GM12878 (cell line): ENCODE results near the gene RXFP3.

Experiments
- ELK1 ChIP-seq: IDR thresholded peaks from 2 replicates; pipeline ENCODE4 v1.6.1; 2012; ENCODE audit warnings: low read depth, low read length, improper control_type of control experiment
- EZH2 ChIP-seq: IDR thresholded peaks from 2 replicates; pipeline ENCODE4 v1.6.1; 2012; ENCODE audit warnings: low read depth, mild to moderate bottlenecking, control low read depth, inconsistent platforms, low read length, borderline replicate concordance; ENCODE audit not compliant: control insufficient read depth
- JUND ChIP-seq: IDR thresholded peaks from 2 replicates; pipeline ENCODE4 v1.6.1; 2012; ENCODE audit warnings: low read depth, mild to moderate bottlenecking, low read length, improper control_type of control experiment, moderate library complexity
- NR2F1 ChIP-seq: fragments of 450-650 bp; conservative IDR thresholded peaks from 2 replicates; pipeline ENCODE4 v1.6.1; 2017; ENCODE audit warnings: mild to moderate bottlenecking
- POLR2AphosphoS5 ChIP-seq: IDR thresholded peaks from 2 replicates; pipeline ENCODE4 v1.6.1; 2011; ENCODE audit warnings: mild to moderate bottlenecking, low read length, inconsistent platforms
- RFX5 ChIP-seq: IDR thresholded peaks from 2 replicates; pipeline ENCODE4 v1.6.1; 2011; ENCODE audit warnings: low read depth, low read length, improper control_type of control experiment
- SMC3 ChIP-seq: IDR thresholded peaks from 2 replicates; pipeline ENCODE4 v1.6.1; 2011; ENCODE audit warnings: low read length, improper control_type of control experiment, borderline replicate concordance
- TARDBP ChIP-seq: IDR thresholded peaks from 2 replicates; pipeline ENCODE4 v1.6.1; 2016; ENCODE audit warnings: borderline replicate concordance
- TF ChIP-seq, protein P1 (sequence below), 3 experiments: IDR thresholded peaks in 2 of 3; conservative IDR thresholded peaks in 1 of 3; 2 replicates each; pipeline ENCODE4 v1.5.1; 2011; ENCODE audit warnings: low read depth in 3 of 3, low read length in 3 of 3, mild to moderate bottlenecking in 3 of 3, control low read depth in 2 of 3, moderate library complexity in 2 of 3, inconsistent platforms in 1 of 3, mixed read lengths in 1 of 3; ENCODE audit not compliant: control insufficient read depth in 2 of 3, insufficient read depth in 1 of 3; ENCODE audit errors: extremely low read depth in 1 of 3
- TF ChIP-seq, protein P2 (sequence below): IDR thresholded peaks from 2 replicates; pipeline ENCODE4 v1.6.1; 2011; ENCODE audit warnings: borderline replicate concordance, low read depth, mild to moderate bottlenecking, moderate library complexity, low read length; ENCODE audit not compliant: insufficient read depth, poor library complexity, severe bottlenecking
- TF ChIP-seq, protein P3 (sequence below): IDR thresholded peaks from 2 replicates; pipeline ENCODE4 v1.6.1; 2012; ENCODE audit warnings: low read depth, low read length, improper control_type of control experiment

DNA sequence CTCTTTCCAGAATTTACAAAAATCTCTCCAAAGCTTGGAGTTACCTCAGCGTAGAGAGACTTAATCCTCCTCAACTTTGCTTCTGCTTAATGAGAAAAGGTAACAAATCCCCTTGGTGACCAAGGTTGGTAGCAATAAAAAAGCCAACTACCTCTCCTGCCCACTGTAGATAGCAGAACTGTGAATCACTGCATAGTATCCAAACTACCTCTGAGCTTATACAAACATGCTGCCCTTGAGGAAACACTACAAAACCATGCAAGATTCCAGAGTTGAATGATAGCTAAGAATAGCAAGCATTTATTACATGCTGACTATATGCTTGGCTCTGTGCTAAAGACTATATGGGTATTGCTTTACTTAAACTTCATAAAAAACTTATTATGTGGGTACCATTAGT, 41.6 kb upstream of the RXFP3 start:
- TF ChIP-seq NR2F1 (no peak), JUND (no peak), EZH2 (no peak), SMC3 (no peak), TARDBP (no peak), RFX5 (no peak), POLR2AphosphoS5 (no peak), ELK1 (no peak)
- TF ChIP-seq, protein P1, sequence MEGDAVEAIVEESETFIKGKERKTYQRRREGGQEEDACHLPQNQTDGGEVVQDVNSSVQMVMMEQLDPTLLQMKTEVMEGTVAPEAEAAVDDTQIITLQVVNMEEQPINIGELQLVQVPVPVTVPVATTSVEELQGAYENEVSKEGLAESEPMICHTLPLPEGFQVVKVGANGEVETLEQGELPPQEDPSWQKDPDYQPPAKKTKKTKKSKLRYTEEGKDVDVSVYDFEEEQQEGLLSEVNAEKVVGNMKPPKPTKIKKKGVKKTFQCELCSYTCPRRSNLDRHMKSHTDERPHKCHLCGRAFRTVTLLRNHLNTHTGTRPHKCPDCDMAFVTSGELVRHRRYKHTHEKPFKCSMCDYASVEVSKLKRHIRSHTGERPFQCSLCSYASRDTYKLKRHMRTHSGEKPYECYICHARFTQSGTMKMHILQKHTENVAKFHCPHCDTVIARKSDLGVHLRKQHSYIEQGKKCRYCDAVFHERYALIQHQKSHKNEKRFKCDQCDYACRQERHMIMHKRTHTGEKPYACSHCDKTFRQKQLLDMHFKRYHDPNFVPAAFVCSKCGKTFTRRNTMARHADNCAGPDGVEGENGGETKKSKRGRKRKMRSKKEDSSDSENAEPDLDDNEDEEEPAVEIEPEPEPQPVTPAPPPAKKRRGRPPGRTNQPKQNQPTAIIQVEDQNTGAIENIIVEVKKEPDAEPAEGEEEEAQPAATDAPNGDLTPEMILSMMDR (IDR thresholded peaks at IDR 0.05 in 2 of 3, conservative IDR thresholded peaks at IDR 0.05 in 1 of 3; ENCODE audit: control insufficient read depth in 2 of 3, extremely low read depth in 1 of 3, insufficient read depth in 1 of 3, low read depth in 3 of 3, low read length in 3 of 3) = no peak
- TF ChIP-seq, protein P2, sequence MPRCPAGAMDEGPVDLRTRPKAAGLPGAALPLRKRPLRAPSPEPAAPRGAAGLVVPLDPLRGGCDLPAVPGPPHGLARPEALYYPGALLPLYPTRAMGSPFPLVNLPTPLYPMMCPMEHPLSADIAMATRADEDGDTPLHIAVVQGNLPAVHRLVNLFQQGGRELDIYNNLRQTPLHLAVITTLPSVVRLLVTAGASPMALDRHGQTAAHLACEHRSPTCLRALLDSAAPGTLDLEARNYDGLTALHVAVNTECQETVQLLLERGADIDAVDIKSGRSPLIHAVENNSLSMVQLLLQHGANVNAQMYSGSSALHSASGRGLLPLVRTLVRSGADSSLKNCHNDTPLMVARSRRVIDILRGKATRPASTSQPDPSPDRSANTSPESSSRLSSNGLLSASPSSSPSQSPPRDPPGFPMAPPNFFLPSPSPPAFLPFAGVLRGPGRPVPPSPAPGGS = no peak
- TF ChIP-seq, protein P3, sequence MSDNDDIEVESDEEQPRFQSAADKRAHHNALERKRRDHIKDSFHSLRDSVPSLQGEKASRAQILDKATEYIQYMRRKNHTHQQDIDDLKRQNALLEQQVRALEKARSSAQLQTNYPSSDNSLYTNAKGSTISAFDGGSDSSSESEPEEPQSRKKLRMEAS = no peak
